Naive thymus-derived CD4-positive, alpha-beta T cell (primary cell): Measurements from ENCODE around the gene UBQLN4. TPM values are rescaled to one million over a fixed set of nuclear protein-coding genes. Genes with fewer than 3 reads are reported as not detected.
A peak's percentile ranks its signal among the peaks of the same experiment; 100 is the strongest.

Experiments
- ATAC-seq: fragments of 150-1000 bp; cut with Tn5 transposase; 2 replicates; pipeline ENCODE4 v1.10.0; 2021; ENCODE audit warnings: mild to moderate bottlenecking, moderate library complexity
- CTCF ChIA-PET: fragments of 350-600 bp; sonication (Branson Sonifier 250); formaldehyde crosslinking; loops from one replicate; lab custom pipeline; 2021; ENCODE audit warnings: antibody characterized with exemption; lab: Charles Lee
- POLR2A ChIA-PET: fragments of 350-600 bp; sonication (Branson Sonifier 250); formaldehyde crosslinking; loops from one replicate; lab custom pipeline; 2021; ENCODE audit warnings: antibody characterized with exemption, inconsistent platforms; lab: Charles Lee
- DNase-seq, 9 donors: peaks; one replicate each; pipeline versions ENCODE4 v3.0.0 to v3.0.0-alpha.2; 2020 to 2022; ENCODE audit warnings: mixed read lengths in 1 of 9
- H3K27ac ChIP-seq: one replicate; pipeline ENCODE4 v1.7.0; 2013; ENCODE audit warnings: mild to moderate bottlenecking, low read depth, low read length, moderate library complexity
- H3K27me3 ChIP-seq, 2 donors: one replicate each; pipeline ENCODE4 v1.7.0; 2013; ENCODE audit warnings: low read length in 2 of 2, mild to moderate bottlenecking in 2 of 2, moderate library complexity in 2 of 2; ENCODE audit not compliant: control insufficient read depth in 2 of 2, insufficient read depth in 2 of 2
- H3K36me3 ChIP-seq, 3 experiments: 1 replicate in 2 of 3; 2 replicates in 1 of 3; pipeline ENCODE4 v1.7.0; 2013; ENCODE audit warnings: low read length in 3 of 3, mild to moderate bottlenecking in 3 of 3, moderate library complexity in 1 of 3; ENCODE audit not compliant: insufficient read depth in 3 of 3, control insufficient read depth in 2 of 3
- H3K4me1 ChIP-seq, 2 donors: one replicate each; pipeline ENCODE4 v1.7.0; 2013; ENCODE audit warnings: low read length in 2 of 2, mild to moderate bottlenecking in 2 of 2, moderate library complexity in 1 of 2; ENCODE audit not compliant: control insufficient read depth in 2 of 2, insufficient read depth in 2 of 2
- H3K4me3 ChIP-seq: 2 replicates; pipeline ENCODE4 v1.7.0; 2013; ENCODE audit warnings: mild to moderate bottlenecking, low read length
- H3K9me3 ChIP-seq, 3 experiments: 1 replicate in 2 of 3; 2 replicates in 1 of 3; pipeline ENCODE4 v1.7.0; 2013; ENCODE audit warnings: low read length in 3 of 3; ENCODE audit not compliant: control insufficient read depth in 2 of 3
- H3K27ac Mint-ChIP-seq, 9 donors: one replicate each; pipeline ENCODE4 v1.8.0; 2020 to 2022; ENCODE audit warnings: mixed read lengths in 9 of 9, mild to moderate bottlenecking in 8 of 9, moderate library complexity in 5 of 9, inconsistent platforms in 2 of 9
- H3K27me3 Mint-ChIP-seq, 5 donors: one replicate each; pipeline ENCODE4 v1.8.0; 2021 to 2022; ENCODE audit warnings: mixed read lengths in 5 of 5, mild to moderate bottlenecking in 1 of 5
- H3K36me3 Mint-ChIP-seq, 5 donors: one replicate each; pipeline ENCODE4 v1.8.0; 2020 to 2022; ENCODE audit warnings: mixed read lengths in 5 of 5, mild to moderate bottlenecking in 3 of 5, inconsistent platforms in 1 of 5
- H3K4me1 Mint-ChIP-seq, 7 donors: one replicate each; pipeline ENCODE4 v1.8.0; 2020 to 2022; ENCODE audit warnings: mixed read lengths in 7 of 7, mild to moderate bottlenecking in 3 of 7, inconsistent platforms in 1 of 7
- H3K4me3 Mint-ChIP-seq, 10 donors: one replicate each; pipeline ENCODE4 v1.8.0; 2020 to 2022; ENCODE audit warnings: mild to moderate bottlenecking in 10 of 10, mixed read lengths in 10 of 10, moderate library complexity in 6 of 10, inconsistent platforms in 2 of 10
- H3K9me3 Mint-ChIP-seq, 11 donors: one replicate each; pipeline ENCODE4 v1.8.0; 2020 to 2022; ENCODE audit warnings: mixed read lengths in 11 of 11, mild to moderate bottlenecking in 4 of 11, inconsistent platforms in 1 of 11, moderate library complexity in 1 of 11
- intact Hi-C, 2 donors: fragments of 100-400 bp; cut with micrococcal nuclease; formaldehyde crosslinking; loops; one replicate each; pipeline ENCODE4 v1.15.1; 2023
- polyA plus RNA-seq, 2 donors: library from polyadenylated mRNA; unstranded; fragments of 300-500 nt; fragmentation: Illumina TruSeq; gene quantifications; one replicate each; pipeline ENCODE4 v1.2.3, GENCODE V29; 2021
- total RNA-seq, 6 experiments: library from RNA in 5 of 6; stranded (reverse) in 5 of 6; gene quantifications; 1 replicate in 5 of 6; 2 replicates in 1 of 6; pipeline ENCODE4 v1.2.3 and lab custom pipeline; 2021 to 2026

Gene UBQLN4
- total and polyA plus RNA-seq, 7 experiments from 2014 or later: 6.7 to 37.6 (median 18.6) TPM

GRCh38 chr1:156001021-156001661 is 52.5 kb downstream of the UBQLN4 start:
- no peaks in the 10 kb centered on the region for H3K36me3 Mint-ChIP-seq
- no peaks in the 10 kb centered on the region for H3K9me3 ChIP-seq
- H3K27ac Mint-ChIP-seq: peak overlapping the region in 2 of 9 donors; percentile 40 to 58
- POLR2A ChIA-PET: no interaction called here
- no peak overlapping the region for H3K4me3 ChIP-seq
- CTCF ChIA-PET: interaction anchor here (1.0 kb wide), 1 partner anchor 96 kb away, joined by 3 read pairs; no protein-coding TSS in a partner anchor
- no peak for DNase-seq
- intact Hi-C loops: no loop called here
- H3K27me3 Mint-ChIP-seq: peaks cover 0 to 2% (median 0%) of the 10 kb centered on the region in 5 donors
- no peaks in the 10 kb centered on the region for H3K9me3 Mint-ChIP-seq
- H3K4me1 Mint-ChIP-seq: peaks cover 12 to 32% (median 14%) of the 10 kb centered on the region in 7 donors
- H3K4me1 ChIP-seq: peaks cover 14 to 15% of the 10 kb centered on the region in 2 donors
- no peaks in the 10 kb centered on the region for H3K36me3 ChIP-seq
- H3K27me3 ChIP-seq: no peaks in the 10 kb centered on the region
- ATAC-seq: no peak
- H3K4me3 Mint-ChIP-seq: no peak overlapping the region
- no peak overlapping the region for H3K27ac ChIP-seq

DNA sequence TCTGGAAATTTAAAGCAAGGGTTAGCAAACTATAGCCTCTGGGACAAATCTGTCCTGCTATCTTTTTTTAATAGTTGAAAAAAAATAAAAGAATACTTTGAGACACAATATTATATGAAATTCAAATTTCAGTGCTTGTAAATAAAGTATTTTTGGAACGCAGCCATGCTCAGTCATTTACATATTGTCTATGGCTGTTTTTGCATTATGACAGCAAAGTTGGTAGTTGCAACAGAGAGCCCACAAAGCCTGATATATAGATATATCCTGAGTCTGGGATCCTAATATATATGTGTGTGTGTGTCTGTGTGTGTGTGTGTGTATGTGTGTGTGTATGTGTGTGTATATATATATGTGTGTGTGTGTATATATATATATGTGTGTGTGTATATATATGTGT is 53.6 kb downstream of the UBQLN4 start:
- no peak overlapping the region for H3K27ac Mint-ChIP-seq
- no peak for ATAC-seq

DNA sequence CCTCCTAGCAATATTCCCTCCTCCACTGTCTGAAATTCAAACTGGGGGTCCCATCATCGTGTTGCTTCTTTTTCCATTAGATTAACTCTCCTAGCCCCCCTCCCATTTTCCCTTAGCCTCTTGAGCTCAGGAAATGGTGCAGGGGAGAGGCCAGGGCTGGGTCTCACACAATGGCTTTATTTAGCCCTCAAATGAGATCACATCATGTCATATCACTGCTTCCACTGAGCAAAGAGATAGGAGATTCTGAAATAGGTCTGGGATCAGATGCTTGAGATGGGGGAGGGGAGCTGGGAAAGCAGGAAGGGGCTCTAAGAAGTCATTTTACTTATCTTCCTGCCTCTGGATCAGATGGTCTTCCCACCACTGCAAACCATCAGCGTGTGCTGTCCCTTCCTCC is 57.4 kb downstream of the UBQLN4 start:
- ATAC-seq (no peak), DNase-seq (no peak)
- ChIA-PET CTCF (no interaction called here), POLR2A (interaction anchor here (1.0 kb wide), 1 partner anchor 81 kb away, joined by 4 read pairs; no protein-coding TSS in a partner anchor)
- H3K9me3 ChIP-seq: no peaks in the 10 kb centered on the region
- no peaks in the 10 kb centered on the region for H3K36me3 ChIP-seq
- no peak overlapping the region for H3K4me3 Mint-ChIP-seq
- H3K4me3 ChIP-seq: no peak overlapping the region
- no peaks in the 10 kb centered on the region for H3K27me3 ChIP-seq
- H3K27me3 Mint-ChIP-seq: no peaks in the 10 kb centered on the region
- intact Hi-C loops: no loop called here
- no peaks in the 10 kb centered on the region for H3K4me1 ChIP-seq
- no peaks in the 10 kb centered on the region for H3K36me3 Mint-ChIP-seq
- peak overlapping the region in 1 of 9 donors; percentile 32 for H3K27ac Mint-ChIP-seq
- no peak overlapping the region for H3K27ac ChIP-seq
- peaks cover 0 to 7% (median 0%) of the 10 kb centered on the region in 7 donors for H3K4me1 Mint-ChIP-seq
- H3K9me3 Mint-ChIP-seq: no peaks in the 10 kb centered on the region

More for the DNA sequence above, 53.6 kb downstream of the UBQLN4 start:
- H3K27me3 ChIP-seq: no peaks in the 10 kb centered on the region
- H3K36me3 ChIP-seq: no peaks in the 10 kb centered on the region
- ChIA-PET CTCF (no interaction called here), POLR2A (no interaction called here)
- intact Hi-C loops: no loop called here
- peaks cover 5 to 6% of the 10 kb centered on the region in 2 donors for H3K4me1 ChIP-seq
- no peaks in the 10 kb centered on the region for H3K9me3 Mint-ChIP-seq
- H3K4me3 Mint-ChIP-seq: no peak overlapping the region
- H3K4me1 Mint-ChIP-seq: peaks cover 5 to 30% (median 9%) of the 10 kb centered on the region in 7 donors
- H3K27me3 Mint-ChIP-seq: peaks cover 0 to 2% (median 0%) of the 10 kb centered on the region in 5 donors
- no peak overlapping the region for H3K27ac ChIP-seq
- no peak overlapping the region for H3K4me3 ChIP-seq
- no peak for DNase-seq
- H3K36me3 Mint-ChIP-seq: no peaks in the 10 kb centered on the region
- H3K9me3 ChIP-seq: no peaks in the 10 kb centered on the region

- H3K27ac ChIP-seq: no peak overlapping the region
- H3K36me3 Mint-ChIP-seq: no peaks in the 10 kb centered on the region
- no peaks in the 10 kb centered on the region for H3K9me3 ChIP-seq
- peaks cover 10% of the 10 kb centered on the region in 2 donors for H3K4me1 ChIP-seq
- ChIA-PET POLR2A (no interaction called here), CTCF (no interaction called here)
- intact Hi-C loops: no loop called here
- no peaks in the 10 kb centered on the region for H3K9me3 Mint-ChIP-seq
- H3K36me3 ChIP-seq: no peaks in the 10 kb centered on the region
- ATAC-seq (no peak), DNase-seq (no peak)
- H3K4me3 Mint-ChIP-seq: no peak overlapping the region
- H3K4me1 Mint-ChIP-seq: peaks cover 4 to 24% (median 11%) of the 10 kb centered on the region in 7 donors
- H3K27me3 ChIP-seq: no peaks in the 10 kb centered on the region
- no peaks in the 10 kb centered on the region for H3K27me3 Mint-ChIP-seq
- H3K4me3 ChIP-seq: no peak overlapping the region
- peak overlapping the region in 1 of 9 donors; percentile 22 for H3K27ac Mint-ChIP-seq
Observed at GRCh38 chr1:155993595-155993994, 60.0 kb downstream of the UBQLN4 start.

- intact Hi-C loops: no loop called here
- Mint-ChIP-seq H3K36me3 (no peaks in the 10 kb centered on the region), H3K4me1 (peaks cover 4 to 17% (median 11%) of the 10 kb centered on the region in 7 donors), H3K27me3 (no peaks in the 10 kb centered on the region), H3K27ac (no peak overlapping the region), H3K4me3 (no peak overlapping the region), H3K9me3 (no peaks in the 10 kb centered on the region)
- DNase-seq (no peak), ATAC-seq (peak; percentile 77)
- H3K36me3 ChIP-seq: no peaks in the 10 kb centered on the region
- H3K9me3 ChIP-seq: no peaks in the 10 kb centered on the region
- ChIA-PET CTCF (interaction anchor here (0.6 to 5.2 kb wide), 16 partner anchors 8 to 500 kb away, joined by 3 to 41 read pairs (median 4); partner anchors contain the start of gene KHDC4), POLR2A (interaction anchor here (0.6 to 2.3 kb wide), 11 partner anchors 11 to 434 kb away, joined by 3 to 20 read pairs (median 4); partner anchors contain the start of genes ARHGEF2 and KHDC4)
- H3K4me3 ChIP-seq: no peak overlapping the region
- no peak overlapping the region for H3K27ac ChIP-seq
- peaks cover 10% of the 10 kb centered on the region in 2 donors for H3K4me1 ChIP-seq
- no peaks in the 10 kb centered on the region for H3K27me3 ChIP-seq
Observed at GRCh38 chr1:155990005-155990739, 63.4 kb downstream of the UBQLN4 start.

DNA sequence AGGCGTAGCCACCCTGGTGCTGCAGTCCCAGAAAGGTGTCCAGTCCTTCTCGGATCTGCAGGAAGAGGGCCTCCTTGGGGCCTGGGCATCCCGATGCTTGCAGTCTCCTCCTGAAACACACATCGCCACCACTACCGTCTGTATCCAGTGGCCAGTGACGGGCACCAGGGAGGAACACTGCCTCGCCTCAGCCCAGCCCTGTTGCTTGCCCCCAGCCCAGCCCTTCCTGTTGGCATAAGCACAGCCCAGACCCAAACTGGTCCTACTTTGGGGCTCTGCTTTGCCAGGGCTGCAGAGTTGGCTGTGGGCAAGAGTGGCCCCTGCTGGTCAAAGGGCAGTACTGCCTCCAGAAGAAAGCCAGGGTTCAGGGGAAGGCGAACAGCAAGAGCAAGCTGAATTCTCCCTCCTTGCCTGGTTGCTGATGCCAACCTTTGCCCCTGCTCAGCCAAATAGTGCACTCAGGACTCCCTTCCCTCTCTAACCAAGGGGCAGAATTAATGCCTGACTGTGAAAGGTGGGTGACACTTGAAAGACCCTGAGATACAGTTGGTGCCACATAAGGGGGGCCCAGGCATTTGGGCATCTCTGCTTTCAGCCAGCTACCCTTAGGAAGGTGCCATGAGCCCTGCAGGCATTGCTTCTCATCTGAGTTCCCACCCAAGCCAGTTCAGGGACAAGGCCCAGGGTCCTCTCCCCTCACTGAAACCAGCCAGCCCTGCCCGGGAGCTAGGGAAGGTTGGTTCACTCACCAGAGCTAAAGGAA is 64.2 kb downstream of the UBQLN4 start:
- Mint-ChIP-seq H3K9me3 (no peaks in the 10 kb centered on the region), H3K4me1 (peaks cover 4 to 17% (median 11%) of the 10 kb centered on the region in 7 donors), H3K27ac (peak overlapping the region in 4 of 9 donors; percentile 9 to 73 (median 42)), H3K4me3 (peak overlapping the region in 2 of 10 donors; percentile 21 to 30), H3K36me3 (no peaks in the 10 kb centered on the region), H3K27me3 (no peaks in the 10 kb centered on the region)
- H3K36me3 ChIP-seq: no peaks in the 10 kb centered on the region
- no peak overlapping the region for H3K4me3 ChIP-seq
- DNase-seq: peak; percentile 69 to 86 (median 79)
- no peaks in the 10 kb centered on the region for H3K27me3 ChIP-seq
- H3K4me1 ChIP-seq: peaks cover 10% of the 10 kb centered on the region in 2 donors
- POLR2A ChIA-PET: interaction anchor here (0.6 to 2.3 kb wide), 12 partner anchors 10 to 435 kb away, joined by 3 to 20 read pairs (median 4); partner anchors contain the start of genes ARHGEF2 and KHDC4
- intact Hi-C loops: loop anchor here (1.0 to 2.0 kb wide), 6 partner anchors 10 to 78 kb away; partner anchors contain the start of genes KHDC4 (in 2 of the 2) and RIT1 (in 1 of the 2)
- H3K27ac ChIP-seq: no peak overlapping the region
- no peaks in the 10 kb centered on the region for H3K9me3 ChIP-seq
- CTCF ChIA-PET: interaction anchor here (0.6 to 5.2 kb wide), 14 partner anchors 8 to 500 kb away, joined by 3 to 41 read pairs (median 4); partner anchors contain the start of gene KHDC4
- peak; percentile 94 for ATAC-seq
